Ascending aorta (tissue), 2 donors: Measurements from ENCODE around the gene TENT4A. TPM values are rescaled to one million over a fixed set of nuclear protein-coding genes. Genes with fewer than 3 reads are reported as not detected.

Experiments used
- DNase-seq, 2 donors: peaks; one replicate each; pipeline ENCODE4 v3.0.0-alpha.2; 2019; ENCODE audit warnings: low spot score in 2 of 2
- H3K27ac ChIP-seq, 2 donors: fragments of 200-600 bp; sonication (generic); one replicate each; pipeline ENCODE4 v1.5.1; 2016 to 2017; ENCODE audit warnings: mild to moderate bottlenecking in 1 of 2
- H3K27me3 ChIP-seq: fragments of 200-600 bp; sonication (generic); one replicate; pipeline ENCODE4 v1.5.1; 2017
- H3K36me3 ChIP-seq, 2 donors: fragments of 200-600 bp; sonication (generic); one replicate each; pipeline ENCODE4 v1.5.1; 2016
- H3K4me1 ChIP-seq, 2 donors: fragments of 200-600 bp; sonication (generic); one replicate each; pipeline ENCODE4 v1.5.1; 2016 to 2017; ENCODE audit warnings: mild to moderate bottlenecking in 1 of 2
- H3K4me3 ChIP-seq, 2 donors: fragments of 200-600 bp; sonication (generic); one replicate each; pipeline ENCODE4 v1.5.1; 2016 to 2017; ENCODE audit warnings: mild to moderate bottlenecking in 1 of 2
- H3K9me3 ChIP-seq, 2 donors: fragments of 200-600 bp; sonication (generic); one replicate each; pipeline ENCODE4 v1.5.1; 2016
- CTCF ChIP-seq, 3 experiments: fragments of 200-600 bp in 2 of 3; fragments of 450-650 bp in 1 of 3; sonication (generic) in 2 of 3; IDR thresholded peaks; one replicate each; pipeline ENCODE4 v1.5.1; 2016 to 2019; ENCODE audit warnings: antibody characterized with exemption in 3 of 3, mild to moderate bottlenecking in 1 of 3, moderate library complexity in 1 of 3
- intact Hi-C: fragments of 100-400 bp; cut with DNase I; formaldehyde crosslinking; loops from one replicate; pipeline ENCODE4 v1.15.1; 2023
- total RNA-seq: library from RNA; depleted of rRNA; stranded (reverse); fragments of >200 nt; gene quantifications from one replicate; pipeline ENCODE4 v1.1.0, GENCODE V29; 2016

Gene TENT4A
- total RNA-seq, 1 donor from 2014 or later: 12.5 TPM

GRCh38 chr5:6752782-6753181 lies 39.5 kb downstream of the TENT4A start:
- peaks cover 65 to 76% of the 10 kb centered on the region in 2 donors for H3K36me3 ChIP-seq
- intact Hi-C loops: no loop called here

GRCh38 chr5:6753851-6754250 lies 40.6 kb downstream of the TENT4A start:
- no peak overlapping the region for H3K4me3 ChIP-seq
- H3K27ac ChIP-seq: peak overlapping the region in 1 of 2 donors; percentile 39
- DNase-seq: no peak
- H3K36me3 ChIP-seq: peaks cover 66 to 86% of the 10 kb centered on the region in 2 donors
- no peak for TF ChIP-seq CTCF (IDR thresholded peaks at IDR 0.05)
- H3K9me3 ChIP-seq: no peaks in the 10 kb centered on the region
- H3K4me1 ChIP-seq: peaks cover 0 to 2% of the 10 kb centered on the region in 2 donors
- intact Hi-C loops: no loop called here
- no peaks in the 10 kb centered on the region for H3K27me3 ChIP-seq

More at GRCh38 chr5:6752782-6753181, 39.5 kb downstream of the TENT4A start:
- H3K4me1 ChIP-seq: peaks cover 0 to 2% of the 10 kb centered on the region in 2 donors
- no peaks in the 10 kb centered on the region for H3K27me3 ChIP-seq
- no peak overlapping the region for H3K27ac ChIP-seq
- no peak for TF ChIP-seq CTCF (IDR thresholded peaks at IDR 0.05)
- H3K9me3 ChIP-seq: no peaks in the 10 kb centered on the region
- DNase-seq: no peak
- no peak overlapping the region for H3K4me3 ChIP-seq

GRCh38 chr5:6754766-6755165 lies 41.5 kb downstream of the TENT4A start:
- intact Hi-C loops: no loop called here
- H3K9me3 ChIP-seq: no peaks in the 10 kb centered on the region
- peaks cover 0 to 2% of the 10 kb centered on the region in 2 donors for H3K4me1 ChIP-seq
- no peaks in the 10 kb centered on the region for H3K27me3 ChIP-seq
- no peak overlapping the region for H3K4me3 ChIP-seq
- H3K36me3 ChIP-seq: peaks cover 63 to 79% of the 10 kb centered on the region in 2 donors
- H3K27ac ChIP-seq: no peak overlapping the region
- DNase-seq: no peak
- TF ChIP-seq CTCF (IDR thresholded peaks at IDR 0.05): no peak

- no peak for TF ChIP-seq CTCF (IDR thresholded peaks at IDR 0.05)
- peaks cover 0 to 2% of the 10 kb centered on the region in 2 donors for H3K4me1 ChIP-seq
- no peaks in the 10 kb centered on the region for H3K27me3 ChIP-seq
- intact Hi-C loops: no loop called here
- no peaks in the 10 kb centered on the region for H3K9me3 ChIP-seq
- peaks cover 63 to 72% of the 10 kb centered on the region in 2 donors for H3K36me3 ChIP-seq
- no peak overlapping the region for H3K27ac ChIP-seq
- DNase-seq: no peak
- no peak overlapping the region for H3K4me3 ChIP-seq
Measured at GRCh38 chr5:6755519-6755918, 42.3 kb downstream of the TENT4A start.

- no peak for DNase-seq
- Histone ChIP-seq H3K4me1 (peaks cover 0 to 2% of the 10 kb centered on the region in 2 donors), H3K4me3 (no peak overlapping the region), H3K36me3 (peaks cover 60 to 68% of the 10 kb centered on the region in 2 donors), H3K27me3 (no peaks in the 10 kb centered on the region), H3K27ac (no peak overlapping the region), H3K9me3 (no peaks in the 10 kb centered on the region)
- intact Hi-C loops: no loop called here
- TF ChIP-seq CTCF (IDR thresholded peaks at IDR 0.05): no peak
Measured at GRCh38 chr5:6755941-6756340, 42.7 kb downstream of the TENT4A start.
